ENCODE results near the gene NKAIN4. TPM values are rescaled to one million over a fixed set of nuclear protein-coding genes. Genes with fewer than 3 reads are reported as not detected.

The NKAIN4 gene
- total RNA-seq, 1 donor from 2014 or later, result 44.0 TPM

- Mint-ChIP-seq H3K9me3 (no peaks in the 10 kb centered on the region), H3K4me1 (no peaks in the 10 kb centered on the region), H3K4me3 (no peak overlapping the region), H3K27me3 (ENCODE audit: low read depth) (no peaks in the 10 kb centered on the region), H3K27ac (ENCODE audit: unreplicated experiment) (no peak overlapping the region), H3K36me3 (ENCODE audit: low read depth) (no peaks in the 10 kb centered on the region)
- no peak for DNase-seq (ENCODE audit: low read depth, low spot score)
- TF ChIP-seq, protein P1, sequence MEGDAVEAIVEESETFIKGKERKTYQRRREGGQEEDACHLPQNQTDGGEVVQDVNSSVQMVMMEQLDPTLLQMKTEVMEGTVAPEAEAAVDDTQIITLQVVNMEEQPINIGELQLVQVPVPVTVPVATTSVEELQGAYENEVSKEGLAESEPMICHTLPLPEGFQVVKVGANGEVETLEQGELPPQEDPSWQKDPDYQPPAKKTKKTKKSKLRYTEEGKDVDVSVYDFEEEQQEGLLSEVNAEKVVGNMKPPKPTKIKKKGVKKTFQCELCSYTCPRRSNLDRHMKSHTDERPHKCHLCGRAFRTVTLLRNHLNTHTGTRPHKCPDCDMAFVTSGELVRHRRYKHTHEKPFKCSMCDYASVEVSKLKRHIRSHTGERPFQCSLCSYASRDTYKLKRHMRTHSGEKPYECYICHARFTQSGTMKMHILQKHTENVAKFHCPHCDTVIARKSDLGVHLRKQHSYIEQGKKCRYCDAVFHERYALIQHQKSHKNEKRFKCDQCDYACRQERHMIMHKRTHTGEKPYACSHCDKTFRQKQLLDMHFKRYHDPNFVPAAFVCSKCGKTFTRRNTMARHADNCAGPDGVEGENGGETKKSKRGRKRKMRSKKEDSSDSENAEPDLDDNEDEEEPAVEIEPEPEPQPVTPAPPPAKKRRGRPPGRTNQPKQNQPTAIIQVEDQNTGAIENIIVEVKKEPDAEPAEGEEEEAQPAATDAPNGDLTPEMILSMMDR (conservative IDR thresholded peaks at IDR 0.05), result no peak
These were observed 30.3 kb upstream of the NKAIN4 start for GRCh38 chr20:63284544-63284949.

DNA sequence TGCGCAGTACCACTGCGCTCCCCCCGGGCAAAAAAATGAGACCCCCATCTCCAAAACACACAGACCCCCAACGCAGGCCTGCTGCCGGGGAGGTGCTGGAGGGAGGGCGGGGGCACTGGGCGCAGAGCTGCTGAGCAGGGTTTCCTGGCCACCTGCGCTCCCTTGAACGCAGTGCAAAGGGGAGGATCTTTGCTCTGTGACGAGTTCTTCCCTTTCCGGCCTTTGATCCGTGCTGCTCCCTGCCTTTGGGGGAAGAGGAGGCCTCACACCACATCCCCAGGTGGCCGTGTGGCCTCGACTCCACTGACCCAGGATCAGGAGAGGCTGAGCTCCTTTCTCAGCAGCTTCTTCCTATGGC lies 29.8 kb upstream of the NKAIN4 start:
- Mint-ChIP-seq H3K4me1 (no peaks in the 10 kb centered on the region), H3K27me3 (ENCODE audit: low read depth) (no peaks in the 10 kb centered on the region), H3K27ac (ENCODE audit: unreplicated experiment) (peak overlapping the region; percentile 44), H3K36me3 (ENCODE audit: low read depth) (no peaks in the 10 kb centered on the region), H3K4me3 (peak overlapping the region; percentile 44), H3K9me3 (no peaks in the 10 kb centered on the region)
- DNase-seq (ENCODE audit: low read depth, low spot score), result no peak
- TF ChIP-seq, protein P1 (conservative IDR thresholded peaks at IDR 0.05), result no peak

- H3K9me3 Mint-ChIP-seq, result no peaks in the 10 kb centered on the region
These were observed 29.3 kb upstream of the NKAIN4 start for GRCh38 chr20:63283397-63284082.

GRCh38 chr20:63282946-63283345 lies 28.7 kb upstream of the NKAIN4 start:
- TF ChIP-seq, protein P1 (conservative IDR thresholded peaks at IDR 0.05), result no peak
- no peaks in the 10 kb centered on the region for H3K4me1 Mint-ChIP-seq
- H3K9me3 Mint-ChIP-seq, result no peaks in the 10 kb centered on the region
- H3K36me3 Mint-ChIP-seq (ENCODE audit: low read depth), result no peaks in the 10 kb centered on the region
- no peak overlapping the region for H3K4me3 Mint-ChIP-seq
- no peak for DNase-seq (ENCODE audit: low read depth, low spot score)
- H3K27ac Mint-ChIP-seq (ENCODE audit: unreplicated experiment), result no peak overlapping the region
- no peaks in the 10 kb centered on the region for H3K27me3 Mint-ChIP-seq (ENCODE audit: low read depth)

More at GRCh38 chr20:63283397-63284082, 29.3 kb upstream of the NKAIN4 start:
- Mint-ChIP-seq H3K27me3 (ENCODE audit: low read depth) (no peaks in the 10 kb centered on the region), H3K36me3 (ENCODE audit: low read depth) (no peaks in the 10 kb centered on the region), H3K27ac (ENCODE audit: unreplicated experiment) (peak overlapping the region; percentile 44), H3K4me3 (no peak overlapping the region), H3K4me1 (no peaks in the 10 kb centered on the region)
- TF ChIP-seq, protein P1 (conservative IDR thresholded peaks at IDR 0.05), result no peak
- DNase-seq (ENCODE audit: low read depth, low spot score), result no peak

GRCh38 chr20:63281742-63282665 lies 27.7 kb upstream of the NKAIN4 start:
- no peaks in the 10 kb centered on the region for H3K4me1 Mint-ChIP-seq
- no peaks in the 10 kb centered on the region for H3K9me3 Mint-ChIP-seq
- H3K4me3 Mint-ChIP-seq, result no peak overlapping the region
- no peak for DNase-seq (ENCODE audit: low read depth, low spot score)
- H3K27me3 Mint-ChIP-seq (ENCODE audit: low read depth), result no peaks in the 10 kb centered on the region
- TF ChIP-seq, protein P1 (conservative IDR thresholded peaks at IDR 0.05), result no peak
- H3K36me3 Mint-ChIP-seq (ENCODE audit: low read depth), result no peaks in the 10 kb centered on the region
- no peak overlapping the region for H3K27ac Mint-ChIP-seq (ENCODE audit: unreplicated experiment)

Measured in neural crest cell (in vitro differentiated cells).